ENCODE measurements around the gene ACADSB.

The ACADSB gene

DNA sequence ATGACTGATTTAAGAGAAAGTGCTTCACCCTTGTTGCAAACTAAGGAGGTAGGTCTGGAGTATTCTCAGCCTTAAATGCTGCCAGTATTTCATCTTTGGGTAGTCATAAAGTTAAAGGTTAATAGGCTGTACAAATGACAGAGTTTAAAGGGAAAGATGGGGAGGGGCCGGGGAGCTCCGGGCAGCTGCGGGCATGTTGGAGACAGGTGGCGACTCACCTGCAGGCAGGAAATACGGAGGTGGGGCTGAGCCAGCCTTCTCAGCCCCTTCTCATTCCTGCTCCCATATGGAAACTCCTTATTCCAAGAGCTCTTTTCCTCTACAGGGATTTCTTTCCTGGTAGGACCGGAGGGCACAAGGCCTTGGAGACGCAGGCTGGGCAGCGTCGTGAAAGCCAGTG lies 95.1 kb downstream of the ACADSB start:
- DNase-seq: no peak
